Activated CD4-positive, alpha-beta T cell treated with anti-CD3 and anti-CD28 coated beads for 24 hours (primary cell): ENCODE results near the gene VANGL1.

Experiments used
- DNase-seq, 2 donors: peaks; one replicate each; pipeline ENCODE4 v3.0.0-alpha.2; 2020; ENCODE audit warnings: low read depth in 2 of 2

The VANGL1 gene

DNA sequence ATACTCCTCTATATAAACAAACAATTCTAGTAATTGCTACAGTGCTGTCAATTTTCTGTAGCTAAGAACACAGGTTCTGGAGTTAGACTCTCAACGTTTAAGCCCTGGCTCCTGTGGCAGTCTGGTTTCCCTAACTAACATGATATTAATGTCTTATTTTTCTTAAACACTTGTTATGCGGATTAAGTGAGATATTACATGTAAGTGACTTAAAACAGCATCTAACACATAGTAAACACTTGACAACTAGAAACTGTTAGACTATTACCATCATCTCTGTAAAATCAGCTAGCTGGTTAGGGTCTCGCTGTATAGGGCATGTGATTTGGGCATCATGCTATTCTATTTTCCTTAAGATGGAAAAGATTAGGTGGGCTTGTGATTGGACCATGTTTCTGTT lies 2.3 kb downstream of the VANGL1 start:
- DNase-seq, result no peak

GRCh38 chr1:115647047-115647446 lies 5.3 kb downstream of the VANGL1 start:
- DNase-seq, result no peak

DNA sequence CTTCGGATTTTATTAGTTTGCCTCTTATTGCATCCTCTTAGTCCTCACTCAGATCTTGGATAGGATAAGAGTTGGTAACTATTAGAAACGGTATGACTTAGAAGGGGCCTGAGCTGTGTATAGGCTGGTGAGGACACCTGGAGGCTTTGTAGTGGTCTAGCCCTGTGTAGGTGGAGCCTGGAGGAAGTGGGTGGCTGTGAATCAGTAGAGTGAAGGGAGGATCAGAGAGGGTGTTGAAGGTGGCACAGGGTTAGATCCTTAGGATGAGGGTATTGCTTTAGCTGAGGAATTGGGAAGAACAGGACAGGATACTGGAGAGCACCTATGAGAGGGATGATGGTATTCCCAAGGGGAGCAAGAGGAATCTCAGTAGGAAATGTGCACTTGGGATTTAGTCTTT lies 5.7 kb downstream of the VANGL1 start:
- DNase-seq, result no peak

DNA sequence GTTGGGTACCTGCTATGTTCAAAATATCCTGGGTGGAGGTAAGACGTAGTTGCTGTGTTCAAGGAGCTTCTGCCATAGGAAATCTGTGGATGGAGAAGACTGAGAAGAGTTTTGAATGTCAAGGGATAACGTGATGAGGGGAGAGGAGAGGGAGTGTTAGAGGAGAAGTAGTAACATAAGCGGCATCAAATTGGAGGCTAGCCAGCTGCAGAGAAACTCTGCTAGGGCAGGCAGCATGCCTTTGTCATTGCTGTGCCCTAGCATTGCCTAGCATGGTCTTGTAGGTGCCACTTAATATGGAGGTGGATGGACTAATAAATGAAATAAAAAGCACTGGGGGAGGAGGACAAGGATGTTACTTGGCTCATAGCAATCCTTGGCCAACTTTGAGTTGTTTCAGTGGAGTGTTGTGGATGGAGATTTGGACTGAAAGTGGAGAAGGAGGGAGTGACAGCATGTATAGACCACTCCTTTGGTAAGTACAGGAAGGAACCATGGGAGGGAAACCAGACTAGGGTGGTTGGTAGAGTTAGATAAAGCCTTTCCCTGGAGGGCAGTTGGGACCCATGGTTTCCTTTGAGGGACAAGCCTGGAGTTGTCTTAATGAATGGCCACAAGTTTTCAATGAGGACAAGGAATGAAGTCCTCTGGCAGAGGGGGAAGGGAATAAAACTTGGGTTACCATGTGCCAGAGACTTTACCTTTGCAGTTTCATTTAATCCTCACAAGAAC lies 6.3 kb downstream of the VANGL1 start:
- no peak for DNase-seq

- DNase-seq, result no peak
Observed at GRCh38 chr1:115648717-115649691, 7.2 kb downstream of the VANGL1 start.

GRCh38 chr1:115649964-115650363 lies 8.2 kb downstream of the VANGL1 start:
- DNase-seq, result no peak

DNA sequence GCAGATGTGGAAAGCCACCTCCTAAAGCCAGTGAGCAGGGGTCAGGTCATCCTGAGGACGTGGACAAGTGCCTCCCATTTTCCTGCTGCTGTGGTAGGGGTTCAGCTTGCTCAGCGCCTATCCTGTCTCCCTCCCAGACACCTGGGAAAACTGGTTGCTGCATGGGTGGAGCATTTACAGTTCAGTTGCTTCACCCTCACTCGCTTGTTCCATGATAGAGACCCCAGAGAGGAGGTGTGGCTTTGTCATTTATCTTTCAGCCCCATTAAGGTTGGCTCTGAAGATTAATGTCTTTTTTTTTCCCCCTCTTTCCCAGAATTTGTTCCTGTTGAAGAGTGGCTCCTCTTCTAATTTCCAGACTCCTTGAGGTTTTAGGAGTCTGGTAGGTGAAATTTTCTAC lies 9.2 kb downstream of the VANGL1 start:
- DNase-seq, result no peak

DNA sequence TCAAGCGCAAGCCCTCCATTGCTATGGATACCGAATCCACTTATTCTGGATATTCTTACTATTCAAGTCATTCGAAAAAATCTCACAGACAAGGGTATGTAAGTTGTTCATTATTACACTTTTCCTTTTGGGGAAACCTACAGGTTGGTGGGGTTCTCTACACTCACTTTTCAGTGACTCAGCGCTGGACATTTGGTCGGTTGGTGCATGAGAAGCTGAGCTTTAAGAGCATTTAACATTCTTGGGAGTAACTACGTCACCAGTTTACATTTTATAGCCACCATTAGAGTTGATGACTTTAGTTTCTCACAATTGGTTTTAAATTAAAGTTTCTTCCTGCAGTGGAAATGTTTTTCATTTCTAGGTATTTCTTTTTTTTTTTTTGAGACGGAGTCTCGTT lies 9.6 kb downstream of the VANGL1 start:
- DNase-seq, result no peak

DNA sequence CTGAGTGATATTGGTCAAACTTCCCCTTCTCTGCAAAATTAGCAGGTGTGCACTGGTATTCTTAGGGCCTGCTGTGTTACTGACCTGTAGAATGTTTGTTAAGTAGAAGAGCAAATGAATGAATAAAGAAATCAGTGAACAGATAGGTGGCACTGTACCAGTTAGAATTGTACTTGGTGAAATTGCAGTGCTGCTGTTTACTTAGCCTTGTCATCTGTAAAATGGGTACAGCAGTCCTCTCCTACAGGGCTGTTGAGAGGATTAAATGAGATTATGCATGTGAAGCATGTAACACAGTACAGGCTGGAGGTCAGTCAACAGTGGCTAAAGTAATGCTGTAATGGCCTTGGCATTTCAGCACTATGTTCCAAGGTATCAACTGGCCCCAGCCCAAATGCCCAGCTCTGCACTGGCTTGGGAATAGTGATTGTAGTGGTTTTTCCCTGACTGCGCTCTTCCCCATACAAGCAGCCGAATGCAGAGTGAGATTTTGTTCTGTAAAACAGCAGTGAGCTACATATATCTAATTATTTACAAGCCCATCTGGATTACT lies 10.5 kb downstream of the VANGL1 start:
- no peak for DNase-seq

GRCh38 chr1:115654125-115654524 lies 12.4 kb downstream of the VANGL1 start:
- DNase-seq, result no peak

DNA sequence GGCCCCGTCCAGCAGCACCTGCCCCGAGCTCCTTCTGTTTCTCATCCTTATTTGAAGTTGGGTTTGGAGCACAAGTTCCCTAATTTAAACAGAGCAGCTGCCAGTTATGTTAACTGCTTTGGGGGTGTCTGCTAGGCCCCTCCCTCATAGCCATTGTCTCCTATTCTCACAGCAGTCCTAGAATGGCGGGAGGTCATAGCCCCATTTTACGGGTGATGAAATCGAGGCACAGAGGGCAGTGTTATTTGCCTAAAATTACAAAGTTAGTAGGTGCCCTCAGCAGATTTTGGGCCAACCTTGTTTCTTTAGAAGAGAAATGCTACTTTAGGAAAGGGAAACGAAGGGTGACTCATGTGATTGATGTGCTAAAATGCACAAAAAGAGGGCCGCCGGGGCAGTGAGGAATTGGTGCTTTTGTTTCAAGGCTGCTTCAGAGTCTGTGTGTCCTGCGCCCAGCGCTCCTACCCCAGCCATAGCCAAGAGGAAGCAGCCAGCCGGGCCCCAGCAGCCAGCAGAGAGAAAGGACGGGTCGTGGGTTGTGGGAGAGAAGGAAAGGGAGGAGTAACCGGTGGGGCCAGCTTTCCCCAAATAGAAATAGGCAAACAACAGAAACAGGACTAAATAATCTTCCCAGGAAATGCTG lies 13.0 kb downstream of the VANGL1 start:
- no peak for DNase-seq

- no peak for DNase-seq
Observed at GRCh38 chr1:115655306-115655663, 13.5 kb downstream of the VANGL1 start.

DNA sequence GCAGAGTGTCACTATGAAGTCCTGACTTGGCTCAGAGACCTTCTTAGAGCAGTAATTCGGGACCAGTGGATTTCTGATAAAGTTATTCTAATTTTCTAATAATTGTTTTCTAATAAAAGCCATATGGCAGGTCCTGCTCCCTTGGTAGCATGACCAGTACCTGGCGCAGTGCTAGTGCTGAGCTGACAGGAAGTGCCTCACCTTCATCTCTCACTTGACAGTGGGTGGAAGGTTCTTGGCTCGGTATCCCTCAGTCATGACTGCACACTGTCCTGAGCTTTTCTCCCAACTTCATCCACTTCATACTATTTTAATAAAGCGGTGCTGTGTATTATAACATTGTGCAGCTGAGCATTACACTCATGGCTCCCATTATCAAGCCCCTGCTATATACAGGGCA lies 14.1 kb downstream of the VANGL1 start:
- DNase-seq, result no peak

- DNase-seq, result no peak
Observed at GRCh38 chr1:115656461-115657077, 14.8 kb downstream of the VANGL1 start.

- no peak for DNase-seq
Observed at GRCh38 chr1:115658646-115659045, 16.9 kb downstream of the VANGL1 start.

- DNase-seq, result no peak
Observed at GRCh38 chr1:115660151-115660550, 18.4 kb downstream of the VANGL1 start.

GRCh38 chr1:115661157-115661556 lies 19.4 kb downstream of the VANGL1 start:
- no peak for DNase-seq

- no peak for DNase-seq
Observed at GRCh38 chr1:115665319-115666096, 23.7 kb downstream of the VANGL1 start.

GRCh38 chr1:115666206-115666605 lies 24.4 kb downstream of the VANGL1 start:
- no peak for DNase-seq

- DNase-seq, result no peak
Observed at GRCh38 chr1:115666702-115667101, 24.9 kb downstream of the VANGL1 start.

DNA sequence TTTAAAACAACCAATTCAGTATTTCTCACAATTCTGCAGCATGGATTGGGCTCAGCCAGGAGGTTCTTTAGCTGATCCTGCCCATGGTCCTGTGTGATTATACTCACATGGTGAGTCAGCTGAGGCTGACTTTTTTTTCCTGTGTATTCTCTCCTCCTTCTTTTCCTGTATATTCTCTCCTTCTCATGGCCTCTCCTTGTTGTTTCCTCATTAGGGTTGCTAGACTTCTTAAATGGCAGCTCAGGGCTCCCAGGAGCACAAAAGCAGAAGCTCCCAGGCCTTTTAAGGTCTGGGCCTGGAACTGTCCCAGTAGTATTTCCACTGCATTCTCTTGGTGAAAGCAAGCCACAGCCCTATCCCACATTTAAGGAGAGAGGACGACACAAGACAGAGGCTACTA lies 26.8 kb downstream of the VANGL1 start:
- no peak for DNase-seq
